ENCODE data around the gene TSC22D4.
"Not testable (repeated sequence)": the region's sequence is repeated elsewhere in the genome, so short reads cannot be mapped to it uniquely, and the experiment has no call there.

TSC22D4 gene

GRCh38 chr7:100478958-100479660 is at the start of gene TSC22D4:
TSC22D4 (minus strand) TSS chr7:100479214; CDS start chr7:100478038, 1,176 bp downstream.
- DNase-seq (ENCODE audit: low read depth) = peak; percentile 88

- DNase-seq (ENCODE audit: low read depth) = not testable (repeated sequence)
These were observed 49.3 kb upstream of the TSC22D4 start for GRCh38 chr7:100528108-100528866.

- DNase-seq (ENCODE audit: low read depth) = not testable (repeated sequence)
These were observed 44.2 kb upstream of the TSC22D4 start for GRCh38 chr7:100523192-100523591.

- DNase-seq (ENCODE audit: low read depth) = not testable (repeated sequence)
These were observed 43.0 kb upstream of the TSC22D4 start for GRCh38 chr7:100521909-100522593.

- DNase-seq (ENCODE audit: low read depth) = no peak
These were observed 42.1 kb upstream of the TSC22D4 start for GRCh38 chr7:100521076-100521475.

- no peak for DNase-seq (ENCODE audit: low read depth)
These were observed 41.1 kb upstream of the TSC22D4 start for GRCh38 chr7:100520138-100520537.

- no peak for DNase-seq (ENCODE audit: low read depth)
These were observed 40.6 kb upstream of the TSC22D4 start for GRCh38 chr7:100519580-100519979.

GRCh38 chr7:100517305-100517704 is 38.3 kb upstream of the TSC22D4 start:
- DNase-seq (ENCODE audit: low read depth) = no peak

GRCh38 chr7:100516135-100516812 is 37.3 kb upstream of the TSC22D4 start:
- peak; percentile 35 for DNase-seq (ENCODE audit: low read depth)

GRCh38 chr7:100515072-100515532 is 36.1 kb upstream of the TSC22D4 start:
- DNase-seq (ENCODE audit: low read depth) = no peak

- no peak for DNase-seq (ENCODE audit: low read depth)
These were observed 34.3 kb upstream of the TSC22D4 start for GRCh38 chr7:100513212-100513810.

- no peak for DNase-seq (ENCODE audit: low read depth)
These were observed 31.6 kb upstream of the TSC22D4 start for GRCh38 chr7:100510437-100511239.

GRCh38 chr7:100509231-100509630 is 30.2 kb upstream of the TSC22D4 start:
- DNase-seq (ENCODE audit: low read depth) = no peak

GRCh38 chr7:100506356-100506923 is 27.4 kb upstream of the TSC22D4 start:
- no peak for DNase-seq (ENCODE audit: low read depth)

GRCh38 chr7:100504887-100505611 is 26.0 kb upstream of the TSC22D4 start:
- DNase-seq (ENCODE audit: low read depth) = no peak

GRCh38 chr7:100504031-100504430 is 25.0 kb upstream of the TSC22D4 start:
- not testable (repeated sequence) for DNase-seq (ENCODE audit: low read depth)

- DNase-seq (ENCODE audit: low read depth) = not testable (repeated sequence)
These were observed 21.7 kb upstream of the TSC22D4 start for GRCh38 chr7:100500743-100501142.

- no peak for DNase-seq (ENCODE audit: low read depth)
These were observed 17.5 kb upstream of the TSC22D4 start for GRCh38 chr7:100496509-100496908.

GRCh38 chr7:100493476-100494264 is 14.7 kb upstream of the TSC22D4 start:
- peak; percentile 46 for DNase-seq (ENCODE audit: low read depth)

All from activated T-helper 1 cell treated with Interleukin-2 at 50 U/mL for 16 hours (primary cell).